ENCODE measurements around the gene ADD3. TPM values are rescaled to one million over a fixed set of nuclear protein-coding genes. Genes with fewer than 3 reads are reported as not detected.

Gene ADD3
- polyA plus RNA-seq, 3 donors: 94.8 to 126 (median 111) TPM

DNA sequence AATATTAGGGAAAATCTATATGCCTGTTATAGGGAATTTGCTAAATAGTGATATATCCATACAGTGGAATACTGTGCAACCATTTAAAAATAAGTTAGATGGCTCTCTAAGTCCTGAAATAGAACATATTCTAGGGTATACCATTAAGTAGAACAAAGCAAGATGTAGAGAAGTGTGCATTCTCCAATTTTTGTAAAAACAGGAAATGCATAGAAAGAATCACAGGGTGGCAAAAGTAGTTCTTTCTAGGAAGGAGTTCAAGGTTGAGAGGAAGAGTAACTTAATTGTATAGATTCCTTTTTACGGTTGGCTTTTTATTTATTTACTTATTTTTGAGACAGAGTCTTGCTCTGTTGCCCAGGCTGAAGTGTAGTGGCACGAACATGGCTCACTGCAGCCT lies 43.7 kb downstream of the ADD3 start:
- Histone ChIP-seq H3K79me2 (ENCODE audit: insufficient read depth, low read length) (peaks cover 89% of the 10 kb centered on the region), H3K4me2 (replicated peaks; ENCODE audit: extremely low read depth, low read length, poor library complexity, severe bottlenecking) (no peak overlapping the region), H4K20me1 (ENCODE audit: insufficient read depth, low read length) (peaks cover 9% of the 10 kb centered on the region), H2AFZ (ENCODE audit: insufficient read depth, low read depth, low read length, poor library complexity, severe bottlenecking) (no peak overlapping the region), H3K9ac (ENCODE audit: insufficient read depth, low read length, poor library complexity, severe bottlenecking) (no peak overlapping the region), H3K27ac (ENCODE audit: low read depth in 1 of 2, low read length in 2 of 2) (no peak overlapping the region), H3K9me3 (replicated peaks in 1 of 2; ENCODE audit: control insufficient read depth in 1 of 2, insufficient read depth in 1 of 2, low read length in 2 of 2) (peaks cover 13 to 15% of the 10 kb centered on the region in 2 donors), H3K4me3 (replicated peaks in 1 of 3; ENCODE audit: low read depth in 2 of 3, low read length in 3 of 3) (no peak overlapping the region), H3K36me3 (replicated peaks in 1 of 2; ENCODE audit: control insufficient read depth in 1 of 2, insufficient read depth in 2 of 2, low read length in 2 of 2) (peaks cover 0 to 21% of the 10 kb centered on the region in 2 donors), H3K4me1 (ENCODE audit: control insufficient read depth in 1 of 2, insufficient read depth in 2 of 2, low read length in 2 of 2) (peaks cover 7% of the 10 kb centered on the region in 2 donors), H3K27me3 (ENCODE audit: control insufficient read depth in 2 of 2, insufficient read depth in 2 of 2, low read length in 2 of 2) (no peaks in the 10 kb centered on the region)
- Mint-ChIP-seq H3K36me3 (peaks cover 18 to 25% of the 10 kb centered on the region in 2 donors), H3K27ac (no peak overlapping the region), H3K4me3 (no peak overlapping the region), H3K4me1 (peaks cover 15% of the 10 kb centered on the region), H3K9me3 (peaks cover 4 to 14% (median 11%) of the 10 kb centered on the region in 7 donors), H3K27me3 (ENCODE audit: low read depth in 3 of 3) (peaks cover 0 to 1% (median 0%) of the 10 kb centered on the region in 3 donors)
- TF ChIP-seq, protein P1, sequence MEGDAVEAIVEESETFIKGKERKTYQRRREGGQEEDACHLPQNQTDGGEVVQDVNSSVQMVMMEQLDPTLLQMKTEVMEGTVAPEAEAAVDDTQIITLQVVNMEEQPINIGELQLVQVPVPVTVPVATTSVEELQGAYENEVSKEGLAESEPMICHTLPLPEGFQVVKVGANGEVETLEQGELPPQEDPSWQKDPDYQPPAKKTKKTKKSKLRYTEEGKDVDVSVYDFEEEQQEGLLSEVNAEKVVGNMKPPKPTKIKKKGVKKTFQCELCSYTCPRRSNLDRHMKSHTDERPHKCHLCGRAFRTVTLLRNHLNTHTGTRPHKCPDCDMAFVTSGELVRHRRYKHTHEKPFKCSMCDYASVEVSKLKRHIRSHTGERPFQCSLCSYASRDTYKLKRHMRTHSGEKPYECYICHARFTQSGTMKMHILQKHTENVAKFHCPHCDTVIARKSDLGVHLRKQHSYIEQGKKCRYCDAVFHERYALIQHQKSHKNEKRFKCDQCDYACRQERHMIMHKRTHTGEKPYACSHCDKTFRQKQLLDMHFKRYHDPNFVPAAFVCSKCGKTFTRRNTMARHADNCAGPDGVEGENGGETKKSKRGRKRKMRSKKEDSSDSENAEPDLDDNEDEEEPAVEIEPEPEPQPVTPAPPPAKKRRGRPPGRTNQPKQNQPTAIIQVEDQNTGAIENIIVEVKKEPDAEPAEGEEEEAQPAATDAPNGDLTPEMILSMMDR (IDR thresholded peaks at IDR 0.05): no peak
- DNase-seq: no peak
- WGBS (ENCODE audit: insufficient coverage): 100% methylated on average over 1 of the region's 2 CpGs
- intact Hi-C loops (cut with micrococcal nuclease): no loop called here

DNA sequence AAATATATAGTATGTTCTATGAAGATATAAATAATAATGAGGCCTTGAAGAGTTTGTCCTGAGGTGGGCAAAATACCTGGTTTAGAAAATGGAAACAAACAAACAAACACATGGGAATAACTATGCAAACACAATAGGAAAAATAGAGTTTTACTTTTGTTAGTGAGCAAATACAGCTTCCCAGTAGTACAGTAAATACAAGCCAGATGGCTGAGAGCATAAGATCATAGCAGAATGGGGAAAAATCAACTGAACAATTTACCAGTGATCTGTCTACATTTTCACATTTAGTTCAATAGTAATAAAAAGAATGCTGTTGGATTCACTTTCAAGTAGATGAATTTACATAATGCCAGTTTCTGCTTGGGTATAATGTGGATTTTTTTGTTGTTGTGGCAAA lies 45.1 kb downstream of the ADD3 start:
- TF ChIP-seq, protein P1 (IDR thresholded peaks at IDR 0.05): no peak
- Histone ChIP-seq H4K20me1 (ENCODE audit: insufficient read depth, low read length) (peaks cover 9% of the 10 kb centered on the region), H3K4me2 (replicated peaks; ENCODE audit: extremely low read depth, low read length, poor library complexity, severe bottlenecking) (no peak overlapping the region), H3K36me3 (replicated peaks in 1 of 2; ENCODE audit: control insufficient read depth in 1 of 2, insufficient read depth in 2 of 2, low read length in 2 of 2) (peaks cover 0 to 11% of the 10 kb centered on the region in 2 donors), H3K9ac (ENCODE audit: insufficient read depth, low read length, poor library complexity, severe bottlenecking) (no peak overlapping the region), H3K79me2 (ENCODE audit: insufficient read depth, low read length) (peaks cover 89% of the 10 kb centered on the region), H3K27ac (ENCODE audit: low read depth in 1 of 2, low read length in 2 of 2) (no peak overlapping the region), H2AFZ (ENCODE audit: insufficient read depth, low read depth, low read length, poor library complexity, severe bottlenecking) (no peak overlapping the region), H3K4me1 (ENCODE audit: control insufficient read depth in 1 of 2, insufficient read depth in 2 of 2, low read length in 2 of 2) (peaks cover 7 to 16% of the 10 kb centered on the region in 2 donors), H3K4me3 (replicated peaks in 1 of 3; ENCODE audit: low read depth in 2 of 3, low read length in 3 of 3) (no peak overlapping the region), H3K9me3 (replicated peaks in 1 of 2; ENCODE audit: control insufficient read depth in 1 of 2, insufficient read depth in 1 of 2, low read length in 2 of 2) (peaks cover 10 to 13% of the 10 kb centered on the region in 2 donors), H3K27me3 (ENCODE audit: control insufficient read depth in 2 of 2, insufficient read depth in 2 of 2, low read length in 2 of 2) (no peaks in the 10 kb centered on the region)
- H3K4me3 Mint-ChIP-seq: no peak overlapping the region
- H3K4me1 Mint-ChIP-seq: peaks cover 21% of the 10 kb centered on the region
- no peak for DNase-seq
- no peak overlapping the region for H3K27ac Mint-ChIP-seq
- peaks cover 3 to 13% (median 9%) of the 10 kb centered on the region in 7 donors for H3K9me3 Mint-ChIP-seq
- H3K36me3 Mint-ChIP-seq: peaks cover 14 to 22% of the 10 kb centered on the region in 2 donors
- H3K27me3 Mint-ChIP-seq (ENCODE audit: low read depth in 3 of 3): peaks cover 0 to 1% (median 0%) of the 10 kb centered on the region in 3 donors
- intact Hi-C loops (cut with micrococcal nuclease): no loop called here

Data from CD14-positive monocyte (primary cell).